SK-N-MC (cell line): ENCODE measurements around the gene CEP131.
A peak's percentile ranks its signal among the peaks of the same experiment; 100 is the strongest.
"Not testable (repeated sequence)": the region's sequence is repeated elsewhere in the genome, so short reads cannot be mapped to it uniquely, and the experiment has no call there.

Experiments
- DNase-seq: peaks from one replicate; pipeline ENCODE4 v3.0.0-alpha.2; 2011; ENCODE audit warnings: low read depth, low spot score
- H3K27ac ChIP-seq: fragments of 200-600 bp; sonication (generic); 2 replicates; pipeline ENCODE4 v1.5.1; 2016; ENCODE audit warnings: mixed run types
- H3K36me3 ChIP-seq: fragments of 200-600 bp; sonication (generic); 2 replicates; pipeline ENCODE4 v1.6.1; 2017; ENCODE audit warnings: antibody characterized with exemption, low read length, mixed read lengths; ENCODE audit not compliant: insufficient read depth
- H3K4me3 ChIP-seq: fragments of 200-600 bp; sonication (generic); 2 replicates; pipeline ENCODE4 v1.5.1; 2016
- H3K9ac ChIP-seq: fragments of 200-600 bp; sonication (generic); 2 replicates; pipeline ENCODE4 v1.8.0; 2017; ENCODE audit warnings: mixed run types, mixed read lengths; ENCODE audit not compliant: insufficient read length
- H3K9me3 ChIP-seq: fragments of 200-600 bp; sonication (generic); 2 replicates; pipeline ENCODE4 v1.6.1; 2017; ENCODE audit warnings: low read depth, mild to moderate bottlenecking, antibody characterized with exemption, low read length, moderate library complexity, mixed read lengths
- EZH2 ChIP-seq: fragments of 200-600 bp; sonication (generic); IDR thresholded peaks from one replicate; pipeline ENCODE4 v1.6.1; 2017; ENCODE audit warnings: antibody characterized with exemption
- FOXP2 ChIP-seq: optimal IDR thresholded peaks from 2 replicates; pipeline ENCODE3; 2011; ENCODE audit warnings: mild to moderate bottlenecking, moderate library complexity; ENCODE audit not compliant: insufficient read depth; ENCODE audit errors: extremely low read length, control extremely low read depth
- POLR2AphosphoS5 ChIP-seq: IDR thresholded peaks from 2 replicates; pipeline ENCODE4 v1.6.1; 2012; ENCODE audit warnings: mild to moderate bottlenecking, low read depth, low read length, borderline replicate concordance

Gene CEP131

DNA sequence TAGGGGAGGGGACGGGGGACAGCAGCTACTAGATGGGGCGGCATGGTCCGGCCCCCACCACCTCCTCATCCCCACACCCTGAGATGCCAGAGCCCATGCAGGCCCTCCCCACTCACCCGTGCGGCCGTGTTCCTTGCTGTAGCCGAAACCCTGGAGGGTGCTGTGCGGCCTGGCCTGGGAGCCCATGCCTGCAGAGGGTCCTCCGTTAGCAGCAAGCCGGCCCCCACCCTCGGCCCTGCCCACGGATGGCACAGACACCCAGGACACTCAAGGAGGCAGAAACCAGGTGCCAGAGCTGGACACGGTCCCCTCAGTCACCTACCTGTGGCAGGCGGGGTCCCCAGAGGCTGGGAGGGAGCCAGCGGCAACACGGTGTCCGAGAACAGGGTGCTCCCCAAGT, 10.6 kb upstream of the CEP131 start:
- TF ChIP-seq FOXP2 (no peak), EZH2 (no peak), POLR2AphosphoS5 (no peak)
- Histone ChIP-seq H3K9me3 (no peaks in the 10 kb centered on the region), H3K4me3 (no peak overlapping the region), H3K27ac (no peak overlapping the region), H3K9ac (no peak overlapping the region), H3K36me3 (no peaks in the 10 kb centered on the region)
- no peak for DNase-seq

GRCh38 chr17:81232616-81233241, 10.0 kb upstream of the CEP131 start:
- Histone ChIP-seq H3K4me3 (no peak overlapping the region), H3K9ac (no peak overlapping the region), H3K36me3 (no peaks in the 10 kb centered on the region), H3K9me3 (no peaks in the 10 kb centered on the region), H3K27ac (no peak overlapping the region)
- DNase-seq: no peak
- TF ChIP-seq POLR2AphosphoS5 (no peak), FOXP2 (no peak), EZH2 (no peak)

- TF ChIP-seq EZH2 (no peak), FOXP2 (no peak), POLR2AphosphoS5 (no peak)
- Histone ChIP-seq H3K9me3 (no peaks in the 10 kb centered on the region), H3K9ac (no peak overlapping the region), H3K4me3 (no peak overlapping the region), H3K27ac (no peak overlapping the region), H3K36me3 (no peaks in the 10 kb centered on the region)
- DNase-seq: no peak
These were observed 9.2 kb upstream of the CEP131 start for GRCh38 chr17:81231766-81232581.

- H3K27ac ChIP-seq: no peak overlapping the region
- no peak for DNase-seq
- no peak overlapping the region for H3K9ac ChIP-seq
- H3K36me3 ChIP-seq: no peaks in the 10 kb centered on the region
- no peak for TF ChIP-seq POLR2AphosphoS5
- TF ChIP-seq EZH2: no peak
- no peak for TF ChIP-seq FOXP2
- no peak overlapping the region for H3K4me3 ChIP-seq
- no peaks in the 10 kb centered on the region for H3K9me3 ChIP-seq
These were observed 8.4 kb upstream of the CEP131 start for GRCh38 chr17:81231121-81231645.

GRCh38 chr17:81230043-81230820, 7.5 kb upstream of the CEP131 start:
- H3K4me3 ChIP-seq: no peak overlapping the region
- H3K27ac ChIP-seq: no peak overlapping the region
- no peaks in the 10 kb centered on the region for H3K36me3 ChIP-seq
- H3K9ac ChIP-seq: no peak overlapping the region
- TF ChIP-seq FOXP2 (no peak), POLR2AphosphoS5 (no peak), EZH2 (no peak)
- no peak for DNase-seq
- H3K9me3 ChIP-seq: no peaks in the 10 kb centered on the region

DNA sequence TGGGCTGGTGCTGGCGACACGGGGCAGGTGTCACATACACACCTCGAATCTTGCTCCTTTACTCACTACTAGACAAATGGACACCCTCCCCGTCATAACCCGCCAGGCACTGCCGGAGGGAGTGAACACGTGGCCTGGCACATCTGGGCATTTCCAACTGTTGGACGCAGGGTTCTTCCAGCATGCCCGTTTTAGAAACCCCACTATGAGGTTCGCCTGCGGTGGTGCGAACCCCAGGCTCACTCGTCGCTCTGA, 6.8 kb upstream of the CEP131 start:
- TF ChIP-seq EZH2 (no peak), POLR2AphosphoS5 (no peak), FOXP2 (no peak)
- no peaks in the 10 kb centered on the region for H3K36me3 ChIP-seq

DNA sequence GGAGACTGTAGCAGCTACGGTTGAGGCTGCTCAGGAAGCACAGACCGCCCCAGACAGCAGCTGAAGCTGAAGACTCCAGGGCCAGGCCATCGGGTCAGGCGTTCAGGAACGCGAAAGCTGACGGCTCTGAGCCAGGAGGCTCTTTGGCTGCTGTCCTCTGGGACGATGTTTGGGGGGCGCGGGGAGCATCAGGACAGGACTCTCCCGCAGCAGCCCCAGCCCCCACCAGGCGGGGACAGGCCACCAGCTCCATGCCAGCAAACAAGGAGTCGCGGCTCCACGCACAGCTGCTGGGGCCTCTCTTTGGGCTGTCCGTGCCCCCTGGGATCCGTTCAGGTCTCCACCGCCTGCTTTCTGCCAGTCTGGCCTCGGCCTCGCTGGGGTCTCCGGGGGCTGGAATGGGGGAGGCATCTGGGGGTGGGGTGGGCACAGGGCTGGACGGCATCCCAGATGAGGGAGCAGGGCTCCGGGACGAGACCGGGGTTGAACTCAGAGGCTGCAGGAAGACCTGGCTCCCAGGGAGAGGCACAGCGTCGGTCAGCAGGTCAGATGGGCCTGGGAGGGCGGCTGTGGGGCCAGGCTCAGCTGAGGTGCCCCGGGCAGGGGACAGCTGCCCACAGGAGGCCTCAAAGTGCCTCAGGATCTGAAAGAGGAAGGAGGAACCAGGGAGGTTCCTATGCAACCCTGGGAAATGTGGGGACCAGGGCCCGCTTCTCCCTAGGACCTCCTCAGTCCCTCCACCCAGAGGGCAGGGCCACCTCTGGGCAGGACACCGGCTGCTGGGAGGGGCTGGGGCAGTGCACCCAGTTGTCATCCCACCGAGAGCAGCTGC, 6.3 kb upstream of the CEP131 start:
- TF ChIP-seq POLR2AphosphoS5: no peak
- TF ChIP-seq EZH2: no peak
- TF ChIP-seq FOXP2: no peak
- no peak overlapping the region for H3K9ac ChIP-seq
- no peaks in the 10 kb centered on the region for H3K36me3 ChIP-seq
- H3K27ac ChIP-seq: no peak overlapping the region
- no peaks in the 10 kb centered on the region for H3K9me3 ChIP-seq
- no peak for DNase-seq
- H3K4me3 ChIP-seq: no peak overlapping the region

More for the DNA sequence above, 6.8 kb upstream of the CEP131 start:
- H3K4me3 ChIP-seq: no peak overlapping the region
- H3K9me3 ChIP-seq: no peaks in the 10 kb centered on the region
- H3K9ac ChIP-seq: no peak overlapping the region
- no peak overlapping the region for H3K27ac ChIP-seq
- DNase-seq: no peak

- H3K9me3 ChIP-seq: no peaks in the 10 kb centered on the region
- H3K9ac ChIP-seq: no peak overlapping the region
- H3K36me3 ChIP-seq: no peaks in the 10 kb centered on the region
- no peak overlapping the region for H3K27ac ChIP-seq
- TF ChIP-seq POLR2AphosphoS5 (no peak), EZH2 (no peak), FOXP2 (no peak)
- no peak for DNase-seq
- no peak overlapping the region for H3K4me3 ChIP-seq
These were observed 5.7 kb upstream of the CEP131 start for GRCh38 chr17:81228420-81228819.

- not testable (repeated sequence) for H3K36me3 ChIP-seq, H3K9me3 ChIP-seq, H3K4me3 ChIP-seq, DNase-seq, H3K9ac ChIP-seq
- H3K27ac ChIP-seq: peak overlapping the region; percentile 2; the same call in 1 of the 2 replicates
These were observed 4.9 kb upstream of the CEP131 start for GRCh38 chr17:81227630-81228029.
